GM12891 (cell line): ENCODE data around the gene RASSF1.

ENCODE experiments used
- DNase-seq: peaks from one replicate; pipeline ENCODE4 v3.0.0; 2011; ENCODE audit warnings: low spot score; ENCODE audit not compliant: insufficient read length
- FAIRE-seq: peaks from 2 replicates; lab custom pipeline; 2011; peaks lifted over from hg19 to GRCh38; lab: Jason Lieb, UNC
- PAX5 ChIP-seq: IDR thresholded peaks from 2 replicates; pipeline ENCODE4 v1.6.1; 2011; ENCODE audit warnings: low read length, moderate library complexity, mild to moderate bottlenecking; ENCODE audit not compliant: insufficient read depth, severe bottlenecking
- POLR2A ChIP-seq: IDR thresholded peaks from 2 replicates; pipeline ENCODE4 v1.6.1; 2011; ENCODE audit warnings: low read depth, low read length, control low read depth
- POLR2AphosphoS5 ChIP-seq: IDR thresholded peaks from 2 replicates; pipeline ENCODE4 v1.6.1; 2011; ENCODE audit warnings: low read depth, low read length, control low read depth
- POU2F2 ChIP-seq: IDR thresholded peaks from 2 replicates; pipeline ENCODE4 v1.6.1; 2011; ENCODE audit warnings: low read depth, mild to moderate bottlenecking, control low read depth, low read length, moderate library complexity
- SPI1 ChIP-seq: IDR thresholded peaks from 2 replicates; pipeline ENCODE4 v1.6.1; 2011; ENCODE audit warnings: low read depth, low read length, control low read depth
- TAF1 ChIP-seq: IDR thresholded peaks from 2 replicates; pipeline ENCODE4 v1.6.1; 2011; ENCODE audit warnings: low read depth, low read length, control low read depth

The RASSF1 gene

GRCh38 chr3:50300681-50301254, 39.9 kb downstream of the RASSF1 start:
- DNase-seq (no peak), FAIRE-seq (no peak)
- TF ChIP-seq SPI1 (no peak), POLR2AphosphoS5 (no peak), PAX5 (no peak), TAF1 (no peak), POU2F2 (no peak)

DNA sequence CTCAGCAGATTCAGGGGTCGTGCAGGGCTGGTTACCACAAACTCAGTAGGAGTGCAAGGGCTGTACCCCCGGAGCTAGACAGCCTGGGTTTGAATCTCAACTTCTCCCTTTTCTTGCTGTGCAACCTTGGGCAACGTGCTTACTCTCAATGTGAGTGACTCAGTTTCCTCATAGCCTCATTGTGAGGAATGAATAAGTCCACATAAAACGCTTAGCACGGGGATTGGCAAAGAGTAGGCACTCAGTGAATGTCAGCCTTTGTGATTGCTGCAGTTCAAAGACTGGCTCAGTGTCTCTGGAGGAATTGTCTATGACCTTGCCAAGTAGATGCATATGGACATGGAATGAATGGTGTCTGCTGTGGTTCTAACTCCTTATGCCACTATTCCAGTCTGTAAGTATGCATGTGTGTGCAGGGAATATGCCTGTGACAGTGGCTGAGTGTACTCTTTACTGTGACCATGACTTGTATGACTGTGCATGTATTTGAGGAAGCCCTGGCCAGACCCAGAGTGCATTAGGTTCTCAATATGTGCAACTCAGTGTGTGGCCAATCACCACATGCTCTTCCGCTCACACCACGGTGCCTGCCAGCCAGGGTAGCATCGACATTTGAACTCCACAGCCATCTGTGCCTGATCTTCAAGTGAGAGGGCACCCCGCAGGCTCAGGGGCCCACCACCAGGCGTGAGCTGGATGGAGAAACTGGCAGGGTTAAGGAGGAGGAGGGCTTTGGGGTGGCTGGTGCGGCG, 40.5 kb downstream of the RASSF1 start:
- FAIRE-seq, result no peak

DNA sequence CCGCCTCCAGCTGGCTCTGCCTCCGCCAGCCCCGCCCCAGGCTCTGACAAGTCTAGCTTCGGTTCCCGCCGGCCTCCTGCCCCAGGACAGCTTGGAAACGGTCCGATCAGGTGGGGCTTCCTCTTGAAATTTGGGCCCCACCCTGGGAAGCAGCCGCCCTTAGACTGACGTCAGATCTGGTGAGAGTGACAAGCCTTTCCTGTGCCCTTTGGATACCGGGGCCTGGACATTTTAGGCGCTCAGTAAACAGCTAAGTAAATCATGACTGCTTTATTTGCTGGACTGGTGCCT, 41.1 kb downstream of the RASSF1 start:
- FAIRE-seq (no peak), DNase-seq (no peak)
- TF ChIP-seq POLR2AphosphoS5 (no peak), PAX5 (no peak), POU2F2 (no peak), POLR2A (no peak), TAF1 (no peak)

More for the DNA sequence above, 40.5 kb downstream of the RASSF1 start:
- TF ChIP-seq POLR2AphosphoS5, result no peak
- TF ChIP-seq PAX5, result no peak
- peak; percentile 38; the same call in 1 of the 2 replicates for TF ChIP-seq SPI1
- TF ChIP-seq TAF1, result no peak
- TF ChIP-seq POLR2A, result no peak
- TF ChIP-seq POU2F2, result no peak
- DNase-seq, result no peak

GRCh38 chr3:50298836-50299637, 41.6 kb downstream of the RASSF1 start, which contains the start of the genes HYAL3 and NAA80:
HYAL3 (minus strand) TSS chr3:50299405; CDS start chr3:50295602, 3,803 bp downstream.
NAA80 (minus strand) TSS chr3:50299405; CDS start chr3:50297463, 1,942 bp downstream.
- DNase-seq (peak; percentile 95), FAIRE-seq (peak; percentile 99)
- TF ChIP-seq TAF1, result no peak
- no peak for TF ChIP-seq POU2F2
- TF ChIP-seq SPI1, result peak; percentile 38; the same call in 1 of the 2 replicates
- TF ChIP-seq POLR2A, result peak; percentile 88
- no peak for TF ChIP-seq PAX5
- peak; percentile 86 for TF ChIP-seq POLR2AphosphoS5

DNA sequence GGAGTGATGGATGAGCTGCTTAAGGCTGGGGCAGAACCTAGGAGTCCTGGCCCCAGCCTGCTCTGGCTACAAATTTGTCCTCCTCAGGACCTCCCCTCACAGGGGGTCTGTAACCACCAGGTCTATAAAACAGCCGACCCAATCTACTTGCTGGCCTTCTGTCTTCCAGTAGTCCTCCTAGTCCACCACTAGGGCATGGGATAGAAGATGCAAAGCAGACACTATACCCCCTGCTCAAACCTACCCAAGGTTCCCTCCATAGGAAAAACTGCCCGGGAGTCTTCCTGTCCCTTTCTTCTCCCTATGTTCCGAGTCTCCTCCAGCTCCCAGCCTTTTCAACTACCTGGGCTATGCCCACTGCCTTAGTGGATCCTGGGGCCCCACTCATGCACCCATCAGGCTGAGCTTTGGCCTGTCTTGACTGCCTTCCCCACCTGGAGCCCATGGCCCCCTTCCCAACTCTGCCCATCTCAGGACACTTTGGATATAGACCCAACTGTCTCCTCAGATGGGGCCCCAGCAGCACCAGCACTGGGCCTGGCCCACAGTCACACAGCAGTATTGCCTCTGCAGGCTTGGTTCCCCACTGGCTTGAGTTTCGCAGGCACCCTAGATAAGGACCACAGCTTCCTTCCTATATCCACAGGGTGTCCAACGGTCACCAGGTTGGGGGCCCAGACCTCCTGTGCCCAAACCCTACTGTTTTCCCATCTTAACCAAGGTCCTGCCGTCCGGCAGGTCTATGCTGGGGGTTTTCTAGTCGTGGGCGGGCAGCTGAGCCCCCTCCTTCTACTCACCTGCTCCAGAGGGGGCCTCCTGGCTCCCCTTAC, 42.5 kb downstream of the RASSF1 start:
- TF ChIP-seq POU2F2, result no peak
- TF ChIP-seq TAF1, result no peak
- TF ChIP-seq POLR2A, result no peak
- no peak for TF ChIP-seq POLR2AphosphoS5
- no peak for TF ChIP-seq SPI1
- TF ChIP-seq PAX5, result no peak
- peak; percentile 16 for FAIRE-seq
- no peak for DNase-seq

- TF ChIP-seq TAF1 (no peak), POLR2AphosphoS5 (no peak)
- DNase-seq, result no peak
- no peak for FAIRE-seq
Measured at GRCh38 chr3:50297384-50297775, 43.3 kb downstream of the RASSF1 start.

GRCh38 chr3:50296721-50297383, 43.8 kb downstream of the RASSF1 start:
- no peak for FAIRE-seq
- TF ChIP-seq POLR2A, result no peak
- no peak for TF ChIP-seq SPI1
- no peak for TF ChIP-seq POLR2AphosphoS5
- no peak for TF ChIP-seq PAX5
- no peak for TF ChIP-seq TAF1
- TF ChIP-seq POU2F2, result no peak
- no peak for DNase-seq

DNA sequence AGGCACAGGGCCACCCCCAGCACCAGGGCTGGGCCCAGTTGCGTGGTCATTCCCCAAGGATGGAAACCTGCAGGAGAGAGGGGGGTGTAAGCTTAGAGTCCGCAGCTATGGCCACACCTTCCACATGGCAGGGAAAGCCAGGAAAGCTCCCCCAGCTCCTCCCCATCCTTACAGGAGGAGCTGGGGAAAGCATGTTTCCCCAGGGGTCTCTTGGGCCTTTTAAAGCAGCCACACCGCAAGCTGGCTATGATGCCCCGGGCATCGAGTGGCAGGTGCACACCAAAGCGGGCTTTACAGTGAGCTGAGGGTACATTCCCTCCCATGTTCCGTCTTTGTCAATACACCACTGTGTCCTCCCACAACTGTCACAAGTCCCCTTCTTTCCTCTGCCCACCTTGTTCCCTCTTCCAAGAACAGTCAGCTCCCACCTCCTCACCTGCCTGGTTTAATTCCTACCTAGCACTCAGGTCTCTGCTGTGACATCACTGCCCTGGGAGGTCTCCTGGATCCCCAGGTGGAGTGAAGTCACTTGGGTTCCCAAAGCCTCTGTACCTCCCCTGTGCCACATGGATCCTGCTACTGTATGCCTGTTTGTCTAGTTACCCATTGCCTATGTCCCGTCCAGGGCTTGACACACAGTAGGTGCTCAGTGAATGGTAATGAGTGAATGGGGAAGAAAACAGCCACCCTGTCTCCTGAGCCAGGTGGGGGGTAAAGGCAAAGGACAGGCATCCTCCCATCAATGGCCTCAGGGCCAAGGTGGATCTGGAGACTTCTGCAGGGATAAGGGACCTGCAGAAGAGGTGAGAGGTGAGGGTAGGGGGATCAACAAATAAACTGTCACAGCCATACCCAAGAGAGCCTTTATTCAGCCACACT, 44.8 kb downstream of the RASSF1 start:
- DNase-seq (no peak), FAIRE-seq (no peak)
- TF ChIP-seq POU2F2 (no peak), TAF1 (no peak), POLR2A (no peak), SPI1 (no peak), POLR2AphosphoS5 (no peak), PAX5 (no peak)
